HG02642 (cell line): ENCODE data around the gene GRIN3B.
A peak's percentile ranks its signal among the peaks of the same experiment; 100 is the strongest.

ENCODE experiments used
- ATAC-seq: cut with Tn5 transposase; IDR thresholded peaks from one replicate; pipeline ENCODE4 v1.9.1; 2021; ENCODE audit warnings: mild to moderate bottlenecking; ENCODE audit not compliant: unreplicated experiment, poor library complexity

Gene GRIN3B

DNA sequence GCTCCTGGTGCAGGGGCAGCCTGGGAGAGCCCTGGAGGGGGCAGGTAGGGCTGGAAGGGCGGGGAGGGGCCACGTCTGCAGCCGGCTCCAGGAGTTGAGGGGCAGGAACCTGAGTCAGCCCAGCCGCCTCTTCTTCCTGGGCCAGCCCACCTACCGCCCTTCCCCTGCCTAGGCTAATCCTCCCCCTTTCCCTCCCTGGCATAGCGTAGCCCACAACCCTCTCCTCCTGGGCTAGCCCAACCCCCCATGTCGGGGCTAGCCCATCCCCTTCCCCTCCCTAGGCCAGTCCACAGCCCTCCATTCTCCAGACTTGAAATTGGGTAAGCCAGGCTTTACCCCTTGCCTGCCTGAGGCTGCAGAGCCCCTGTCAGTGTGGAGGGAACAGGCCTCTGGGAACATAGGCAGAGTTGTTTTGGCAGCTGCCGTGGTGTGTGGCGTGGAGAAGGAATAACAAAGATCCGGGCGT, 36.7 kb upstream of the GRIN3B start:
- ATAC-seq: no peak

DNA sequence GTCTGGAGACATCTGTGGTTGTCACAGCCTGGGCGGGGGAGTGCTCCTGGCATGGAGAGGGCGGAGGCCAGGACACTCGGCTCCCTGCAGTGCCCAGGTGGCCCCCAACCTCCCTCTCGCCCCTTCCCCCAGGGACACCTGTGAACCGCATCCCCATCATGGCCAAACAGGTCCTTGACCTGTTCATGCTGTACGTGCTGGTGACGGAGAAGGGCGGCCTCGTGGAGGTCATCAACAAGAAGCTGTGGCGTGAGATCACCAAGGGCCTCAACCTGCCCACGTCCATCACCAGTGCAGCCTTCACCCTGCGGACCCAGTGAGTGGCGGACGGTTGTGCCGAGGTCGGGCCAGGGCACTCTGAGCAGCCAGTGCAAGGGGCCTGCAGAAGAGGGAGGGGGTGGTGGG, 36.1 kb upstream of the GRIN3B start:
- no peak for ATAC-seq

DNA sequence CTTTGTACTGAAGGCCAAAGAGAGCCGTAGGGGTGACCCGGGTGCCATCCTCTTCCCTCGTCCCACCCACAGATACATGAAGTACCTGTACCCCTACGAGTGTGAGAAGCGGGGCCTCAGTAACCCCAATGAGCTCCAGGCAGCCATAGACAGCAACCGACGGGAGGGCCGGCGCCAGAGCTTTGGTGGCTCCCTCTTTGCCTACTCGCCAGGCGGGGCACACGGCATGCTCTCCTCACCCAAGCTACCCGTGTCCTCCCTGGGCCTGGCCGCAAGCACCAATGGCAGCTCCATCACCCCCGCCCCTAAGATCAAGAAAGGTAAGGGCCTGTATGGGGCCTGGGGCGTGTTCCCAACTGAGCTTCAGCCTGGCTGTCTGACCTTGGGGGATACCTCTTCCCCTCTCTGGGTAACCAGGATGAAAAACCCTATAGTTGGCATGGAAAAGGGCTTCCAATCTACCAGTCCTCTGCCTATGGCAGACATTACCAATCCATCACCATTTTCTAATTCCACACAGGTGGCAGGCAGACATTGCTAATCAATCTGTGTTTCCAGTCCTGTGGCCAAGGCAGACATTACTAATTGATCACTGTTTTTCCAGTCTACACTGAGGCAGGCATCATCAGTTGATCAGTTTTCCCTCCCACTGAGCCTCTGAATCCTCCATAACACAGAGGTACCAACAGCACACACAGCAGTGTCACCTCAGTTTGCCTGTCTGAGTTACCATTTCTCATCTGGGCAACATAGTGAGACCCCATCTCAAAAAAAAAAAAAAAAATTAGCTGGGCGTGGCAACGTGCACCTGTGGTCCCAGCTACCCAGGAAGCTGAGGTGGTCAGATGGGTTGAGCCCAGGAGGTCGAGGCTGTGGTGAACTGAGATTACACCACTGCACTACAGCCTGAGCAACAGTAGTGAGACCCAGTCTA, 35.2 kb upstream of the GRIN3B start:
- no peak for ATAC-seq

DNA sequence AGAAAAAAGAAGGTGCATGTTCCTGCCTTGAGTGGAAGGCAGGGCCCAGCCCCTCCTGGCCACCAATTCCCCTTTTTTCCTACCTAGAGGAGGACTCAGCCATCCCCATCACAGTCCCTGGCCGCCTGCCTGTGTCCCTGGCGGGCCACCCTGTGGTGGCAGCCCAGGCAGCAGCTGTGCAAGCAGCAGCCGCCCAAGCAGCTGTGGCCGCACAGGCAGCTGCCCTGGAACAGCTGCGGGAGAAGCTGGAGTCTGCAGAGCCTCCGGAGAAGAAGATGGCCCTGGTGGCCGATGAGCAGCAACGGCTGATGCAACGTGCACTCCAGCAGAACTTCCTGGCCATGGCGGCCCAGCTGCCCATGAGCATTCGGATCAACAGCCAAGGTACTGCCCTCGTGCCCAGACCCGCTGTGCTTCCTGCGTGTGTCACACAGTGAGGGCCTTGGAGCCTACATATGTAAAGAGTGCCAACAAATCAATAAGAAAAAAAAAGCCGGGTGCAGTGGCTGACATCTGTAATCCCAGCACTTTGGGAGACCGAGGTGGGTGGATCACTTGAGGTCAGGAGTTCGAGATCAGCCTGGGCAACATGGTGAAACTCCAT, 33.6 kb upstream of the GRIN3B start:
- ATAC-seq: no peak

DNA sequence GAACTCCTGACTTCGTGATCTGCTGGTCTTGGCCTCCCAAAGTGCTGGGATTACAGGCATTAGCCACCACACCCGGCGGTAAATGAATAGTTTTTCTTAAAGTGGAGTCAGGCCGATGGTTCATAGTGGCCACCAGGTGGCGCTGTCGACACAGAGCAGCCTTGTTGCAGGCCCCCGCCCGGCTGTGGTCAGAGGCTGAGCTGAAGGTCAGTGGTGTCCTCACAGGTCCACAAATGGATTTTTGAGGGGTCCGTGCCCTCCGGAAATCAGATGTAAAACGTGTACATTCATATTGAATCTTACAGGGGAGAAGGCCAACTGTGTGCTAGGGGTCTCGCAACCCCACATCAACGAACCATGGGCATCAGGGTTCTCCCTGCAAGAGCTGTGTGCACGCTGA, 29.5 kb upstream of the GRIN3B start:
- no peak for ATAC-seq

DNA sequence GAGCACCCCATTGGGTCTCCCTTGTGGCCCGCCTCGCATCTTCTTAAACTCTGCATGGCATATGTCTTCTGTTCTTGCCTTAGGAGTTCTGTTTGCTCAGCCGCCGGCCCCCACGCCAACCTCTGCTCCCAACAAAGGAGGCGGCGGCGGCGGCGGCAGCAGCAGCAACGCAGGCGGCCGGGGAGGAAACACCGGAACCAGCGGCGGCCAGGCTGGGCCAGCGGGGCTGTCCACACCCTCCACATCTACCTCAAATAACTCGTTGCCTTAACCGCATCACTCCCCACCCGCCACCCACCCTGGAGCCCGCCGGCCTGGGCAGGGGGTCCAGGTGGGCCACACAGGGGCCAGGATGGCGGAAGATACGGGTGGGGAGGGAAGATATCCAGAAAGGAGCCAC, 28.4 kb upstream of the GRIN3B start:
- no peak for ATAC-seq

DNA sequence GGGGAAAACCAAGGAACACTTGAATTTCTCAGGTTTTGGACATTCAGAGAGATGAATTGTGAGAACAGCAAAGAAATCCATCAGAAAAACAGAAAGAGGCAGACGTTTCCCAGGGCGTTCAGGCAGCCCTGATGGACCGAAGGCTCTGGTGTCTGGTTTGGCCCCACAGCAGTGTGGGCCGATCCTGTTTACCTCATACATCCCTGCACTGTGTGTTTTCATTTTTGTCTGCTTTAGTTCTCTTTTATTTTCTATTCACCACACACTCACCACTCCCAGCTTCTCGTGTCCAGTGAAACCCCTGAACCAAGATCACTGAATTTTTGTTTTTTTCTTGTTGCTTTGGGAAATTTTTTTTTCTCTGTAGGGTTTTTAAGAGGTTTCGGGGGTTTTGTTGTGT, 27.9 kb upstream of the GRIN3B start:
- ATAC-seq: no peak

DNA sequence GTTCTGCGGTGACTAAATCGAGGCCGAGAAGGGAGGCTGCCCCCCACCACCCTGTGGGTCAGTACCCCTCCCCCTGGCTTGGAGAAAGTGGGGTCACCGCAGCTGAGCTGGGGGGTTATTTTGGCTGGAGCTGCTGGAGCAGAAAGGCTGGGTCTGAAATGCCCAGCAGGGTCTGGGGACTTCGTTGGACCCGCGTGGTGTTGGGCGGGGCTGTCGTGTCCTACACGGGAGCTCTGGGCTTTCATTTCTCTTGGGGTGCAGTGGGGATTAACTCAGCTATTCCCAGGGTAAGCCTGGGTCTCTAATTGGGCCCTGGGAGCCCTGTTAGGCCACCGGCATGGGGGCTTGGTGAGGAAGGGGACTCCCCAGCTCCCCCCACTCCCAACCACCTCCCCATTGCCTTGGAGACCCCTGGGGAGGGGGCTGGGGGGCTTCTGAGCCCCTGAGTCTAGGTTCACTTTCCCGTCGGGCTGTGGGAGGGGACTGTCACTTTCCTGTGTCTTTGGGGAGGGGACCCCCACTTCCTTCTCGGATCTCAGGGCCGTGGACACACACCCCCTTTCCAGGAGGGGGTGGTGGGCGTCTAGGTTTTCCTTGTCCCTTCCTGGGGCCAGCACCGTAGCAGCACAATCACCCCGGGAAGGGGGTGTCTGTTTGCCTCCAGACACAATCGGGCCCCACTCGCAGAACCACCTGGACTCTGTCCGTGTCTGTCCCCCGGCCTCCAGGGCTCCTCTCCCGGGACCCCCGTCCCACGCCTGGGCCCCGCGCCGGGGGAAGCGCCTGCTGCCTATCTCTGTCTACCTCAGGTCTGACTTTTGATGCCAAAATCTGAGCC, 26.3 kb upstream of the GRIN3B start:
- no peak for ATAC-seq

DNA sequence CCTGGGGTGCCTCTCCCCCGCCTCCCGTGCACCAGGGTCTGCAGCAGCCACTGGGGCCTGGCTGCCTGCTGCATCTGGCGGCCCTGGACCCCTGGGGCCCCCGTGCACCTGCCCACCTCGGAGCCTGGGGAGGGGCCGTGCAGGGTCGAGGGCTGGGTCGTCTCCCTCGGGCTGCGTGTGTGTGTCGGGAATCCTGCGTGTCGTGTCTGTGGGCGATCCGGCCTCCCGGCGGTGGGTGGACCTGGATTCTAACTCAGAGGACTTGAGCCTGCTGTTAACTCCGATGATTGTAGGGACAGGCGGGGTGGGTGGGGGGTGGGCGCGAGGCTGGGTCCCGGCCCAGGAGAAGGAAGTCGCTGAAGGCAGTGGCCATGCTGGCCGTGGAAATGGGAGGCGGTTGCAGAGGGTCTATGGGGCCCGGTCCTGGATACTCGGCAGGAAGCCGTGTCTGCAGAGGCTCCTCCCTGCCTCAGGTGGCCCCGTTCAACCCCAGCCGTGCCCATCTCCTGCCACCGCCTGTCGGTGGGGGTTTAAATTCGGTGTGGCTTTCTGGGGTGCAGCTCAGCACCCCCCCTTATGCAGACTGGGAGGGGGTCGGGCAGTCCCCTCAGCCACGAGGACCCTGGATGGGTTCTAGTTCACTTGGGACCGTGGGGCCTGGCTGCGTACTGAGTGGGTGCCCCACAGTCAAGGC, 25.5 kb upstream of the GRIN3B start:
- ATAC-seq: no peak

DNA sequence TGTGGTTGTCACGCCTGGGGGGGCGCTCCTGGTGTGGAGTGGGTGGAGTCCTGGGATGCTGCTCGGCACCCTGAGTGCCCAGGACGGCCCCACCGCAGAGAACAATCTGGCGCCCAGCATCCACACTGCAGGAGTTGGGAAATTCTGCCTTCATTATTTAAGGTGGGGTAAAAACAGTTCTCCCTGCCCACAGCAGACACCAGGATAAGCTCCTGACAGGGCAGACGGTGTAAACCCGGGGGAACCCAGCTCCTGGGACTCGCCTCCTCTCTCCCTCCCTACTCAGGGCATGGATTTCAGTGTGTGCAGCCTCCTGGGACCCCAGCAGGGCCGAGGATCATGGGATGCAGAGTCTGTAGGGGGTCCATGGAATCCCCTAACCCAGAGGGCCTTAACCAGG, 23.7 kb upstream of the GRIN3B start:
- no peak for ATAC-seq

DNA sequence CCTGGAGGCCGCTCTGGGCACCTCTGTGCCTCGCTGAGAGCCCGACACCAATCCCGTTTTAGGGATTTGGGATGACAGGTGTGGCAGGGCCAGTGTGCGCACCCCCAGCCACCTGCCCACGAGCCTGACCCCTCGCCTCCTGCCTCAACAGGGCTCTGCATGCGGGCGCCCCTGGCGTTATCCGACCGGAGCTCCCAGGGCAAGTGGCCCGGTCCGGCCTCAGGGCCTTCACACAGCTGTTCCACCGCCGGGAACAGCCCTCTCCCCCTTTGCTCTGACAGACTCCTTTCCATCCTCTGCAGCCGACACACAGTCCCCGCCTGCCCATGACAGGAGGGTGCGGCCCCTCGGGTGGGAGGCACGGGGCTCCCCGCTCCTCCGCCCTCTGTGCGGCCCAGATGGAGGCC, 23.2 kb upstream of the GRIN3B start:
- no peak for ATAC-seq

DNA sequence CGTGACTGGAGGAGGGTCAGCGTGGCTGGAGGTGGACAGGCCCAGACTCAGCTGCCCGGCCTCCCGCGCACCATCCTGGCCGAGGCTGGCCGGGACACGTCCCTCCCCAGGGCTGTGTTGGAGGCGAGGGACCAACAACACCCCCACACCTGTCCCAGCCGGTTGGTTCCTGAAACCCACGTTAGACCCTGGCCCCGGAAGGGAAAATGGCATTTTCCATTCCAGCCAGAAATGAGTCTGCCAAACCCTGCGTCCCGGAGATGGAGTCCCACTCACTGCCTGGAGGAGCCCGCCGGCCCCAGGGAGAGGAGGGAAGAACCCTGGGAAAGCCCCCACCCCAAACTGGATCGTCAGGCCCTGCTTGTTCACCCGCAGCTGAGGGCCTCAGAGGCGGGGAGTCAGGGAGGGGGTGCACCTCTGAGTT, 20.9 kb upstream of the GRIN3B start:
- ATAC-seq: no peak

DNA sequence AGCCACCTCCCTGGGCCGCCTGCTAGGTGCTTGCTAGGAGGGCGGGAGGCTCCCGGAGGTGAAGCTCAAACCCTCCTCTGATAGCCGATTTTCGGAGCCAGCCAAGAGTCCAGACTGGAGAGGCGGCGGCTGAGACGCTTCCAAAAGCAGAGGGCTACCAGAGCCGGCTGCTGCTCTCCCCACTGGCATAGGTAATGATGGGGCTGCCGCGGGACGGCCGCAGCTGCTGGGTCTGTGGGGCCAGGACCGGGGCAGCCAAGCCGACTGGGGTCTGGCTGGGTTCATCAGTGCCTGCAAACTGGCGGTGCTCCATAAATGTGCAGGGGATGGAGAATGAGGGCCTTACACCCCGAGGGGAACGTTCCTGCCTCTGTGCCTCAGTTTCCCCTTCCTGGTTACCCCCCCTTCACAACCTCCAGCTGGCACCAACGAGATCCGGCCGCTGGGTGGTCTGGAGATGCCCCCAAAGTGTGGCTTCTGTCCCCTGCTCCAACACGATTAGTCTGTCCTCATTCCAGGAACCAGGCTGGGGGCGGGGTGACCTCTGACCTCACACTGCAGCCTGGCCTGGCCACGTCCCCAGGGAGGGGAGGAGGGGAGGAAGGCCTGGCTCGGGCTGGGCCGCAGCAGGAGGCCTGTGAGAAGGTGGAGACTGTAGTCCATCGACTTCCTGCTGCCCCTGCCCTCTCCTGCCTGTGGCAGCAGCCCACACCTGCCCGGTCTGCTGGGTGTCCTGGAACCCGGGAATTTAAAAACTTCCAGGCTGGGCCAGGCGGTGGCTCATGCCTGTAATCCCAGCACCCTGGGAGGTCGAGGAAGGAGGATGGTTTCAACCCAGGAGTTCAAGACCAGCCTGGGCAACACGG, 19.9 kb upstream of the GRIN3B start:
- no peak for ATAC-seq

DNA sequence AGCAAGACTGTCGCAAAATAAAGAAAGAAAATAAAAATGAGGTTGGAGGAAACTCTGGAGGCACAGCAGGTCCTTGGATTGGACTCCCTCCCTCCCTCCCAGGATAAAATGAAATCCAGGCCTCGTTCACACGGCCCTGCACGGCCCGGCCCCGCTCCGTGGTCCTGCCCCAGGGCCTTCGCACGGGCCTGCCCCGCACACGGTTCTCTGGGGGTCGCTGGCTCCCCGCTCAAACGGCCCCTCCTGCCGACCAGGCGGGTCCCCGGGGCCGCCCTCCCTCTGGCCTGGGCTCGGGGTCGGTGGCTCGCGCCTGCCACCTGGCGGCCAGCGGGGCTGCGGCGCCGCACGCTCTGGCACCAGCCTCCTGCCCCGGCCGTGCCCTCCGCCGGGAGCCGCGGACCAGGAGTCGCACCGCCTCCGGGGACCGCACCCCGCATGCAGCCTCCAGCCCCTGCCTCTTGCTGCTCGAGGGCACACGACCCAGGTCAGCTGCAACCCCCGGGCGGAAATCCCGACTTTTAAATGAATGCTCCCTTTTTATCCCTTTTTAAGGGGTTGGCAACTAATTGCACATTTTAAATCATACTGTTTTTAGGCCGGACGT, 17.6 kb upstream of the GRIN3B start:
- ATAC-seq: peak; percentile 61

DNA sequence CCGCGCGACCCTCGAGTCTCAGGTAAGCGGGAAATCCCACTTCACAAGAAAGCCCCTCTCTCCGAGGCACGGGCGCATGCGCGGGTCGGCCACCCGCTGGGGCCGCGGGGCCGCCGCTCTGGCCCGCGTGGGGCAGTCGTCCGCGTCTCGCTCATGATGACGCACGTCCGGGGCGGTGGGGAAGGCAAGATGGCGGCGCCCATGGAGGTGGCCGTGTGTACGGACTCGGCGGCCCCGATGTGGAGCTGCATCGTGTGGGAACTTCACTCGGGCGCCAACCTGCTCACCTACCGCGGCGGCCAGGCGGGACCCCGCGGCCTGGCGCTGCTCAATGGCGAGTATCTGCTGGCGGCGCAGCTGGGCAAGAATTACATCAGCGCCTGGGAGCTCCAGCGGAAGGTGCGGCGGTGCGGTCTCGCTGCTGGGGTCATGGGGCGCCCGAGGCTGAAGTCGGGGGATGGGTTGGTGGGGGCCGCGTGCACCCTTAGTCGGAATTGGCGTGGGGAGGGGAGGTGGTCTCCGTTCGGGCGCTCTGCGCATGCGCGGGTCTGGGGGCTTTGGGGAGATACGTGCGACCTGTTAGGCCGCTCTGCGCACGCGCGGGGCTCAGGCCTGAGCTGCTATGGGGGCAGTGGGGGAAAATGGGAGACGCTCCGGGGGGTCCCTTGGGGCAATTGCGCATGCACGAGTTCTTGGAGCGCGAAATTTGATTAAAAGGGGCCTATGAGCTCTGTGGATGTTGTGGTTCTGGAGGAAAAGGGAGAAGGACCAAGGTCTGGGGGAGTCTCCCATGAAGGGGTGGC, 15.9 kb upstream of the GRIN3B start, which contains the start of gene WDR18:
WDR18 (plus strand) TSS at position 181 of the 803 bp plus-strand sequence; CDS start at position 190, 9 bp downstream.
- ATAC-seq: peak; percentile 80

DNA sequence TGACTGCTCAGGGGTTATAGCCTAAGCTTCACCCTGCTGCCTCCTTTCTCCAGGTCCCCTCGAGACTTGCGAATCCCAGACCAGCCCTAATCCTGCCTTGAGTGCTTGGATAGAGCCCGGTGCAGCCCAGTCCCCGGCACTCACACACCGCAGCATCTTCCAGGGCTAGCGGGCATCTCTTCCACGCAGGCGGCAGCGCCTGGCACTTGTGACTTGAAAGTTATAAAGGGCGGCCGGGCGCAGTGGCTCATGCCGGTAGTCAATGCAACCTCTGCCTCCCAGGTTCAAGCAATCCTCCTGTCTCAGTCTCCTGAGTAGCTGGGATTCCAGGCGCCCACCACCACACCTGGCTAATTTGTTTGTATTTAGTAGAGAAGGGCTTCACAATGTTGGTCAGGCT, 14.1 kb upstream of the GRIN3B start:
- ATAC-seq: no peak

DNA sequence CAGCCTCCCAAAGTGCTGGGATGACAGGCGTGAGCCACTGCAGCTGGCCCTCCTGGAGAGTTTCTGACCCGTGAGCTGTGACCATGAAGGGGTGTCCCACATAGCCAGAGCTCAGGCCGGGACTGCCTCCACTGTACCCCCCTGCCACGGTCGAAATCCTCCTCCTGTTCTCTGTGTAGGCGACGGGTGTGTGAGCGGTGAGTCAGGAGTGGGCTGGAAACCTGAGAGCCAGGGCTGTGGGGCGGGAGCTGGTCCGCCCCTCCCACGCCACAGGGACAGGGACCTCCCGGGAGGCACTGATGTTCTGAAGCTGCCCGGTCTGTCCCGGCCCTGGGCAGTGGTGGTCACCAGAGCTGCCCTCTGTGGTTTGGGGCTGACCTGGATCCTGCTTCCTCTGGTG, 12.1 kb upstream of the GRIN3B start:
- no peak for ATAC-seq

DNA sequence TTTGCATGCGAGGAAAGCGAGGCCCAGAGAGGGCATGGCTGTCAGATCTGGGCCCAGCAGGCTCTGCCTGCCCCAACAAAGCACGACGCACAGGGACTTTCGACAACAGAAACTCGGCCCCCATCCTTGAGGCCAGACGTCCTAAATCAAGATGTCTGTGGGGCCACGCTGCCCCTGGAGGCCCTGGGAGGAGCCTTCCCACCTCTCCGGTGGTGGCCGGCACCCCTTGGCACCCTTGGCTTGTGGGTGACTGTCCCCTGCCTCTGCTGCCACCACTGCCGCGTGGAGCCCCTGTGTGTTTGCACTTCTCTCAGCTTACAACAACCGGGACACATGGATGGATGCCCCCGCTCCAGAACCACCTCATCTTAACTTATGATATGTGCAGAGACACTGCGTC, 11.7 kb upstream of the GRIN3B start:
- no peak for ATAC-seq
